ENCODE measurements around the gene CIT.

The CIT gene

GRCh38 chr12:119808441-119808840 lies 68.7 kb downstream of the CIT start:
- no peak for DNase-seq (ENCODE audit: low read depth in 3 of 3, low spot score in 1 of 3)

GRCh38 chr12:119807380-119807779 lies 69.7 kb downstream of the CIT start:
- DNase-seq (ENCODE audit: low read depth in 3 of 3, low spot score in 1 of 3) = no peak

- no peak for DNase-seq (ENCODE audit: low read depth in 3 of 3, low spot score in 1 of 3)
These were observed 73.0 kb downstream of the CIT start for GRCh38 chr12:119804011-119804641.

GRCh38 chr12:119803381-119803791 lies 73.7 kb downstream of the CIT start:
- DNase-seq (ENCODE audit: low read depth in 3 of 3, low spot score in 1 of 3) = no peak

- DNase-seq (ENCODE audit: low read depth in 3 of 3, low spot score in 1 of 3) = no peak
These were observed 74.6 kb downstream of the CIT start for GRCh38 chr12:119802472-119802871.

- DNase-seq (ENCODE audit: low read depth in 3 of 3, low spot score in 1 of 3) = no peak
These were observed 80.0 kb downstream of the CIT start for GRCh38 chr12:119797090-119797489.

- no peak for DNase-seq (ENCODE audit: low read depth in 3 of 3, low spot score in 1 of 3)
These were observed 80.8 kb downstream of the CIT start for GRCh38 chr12:119796292-119796691.

GRCh38 chr12:119791453-119791852 lies 85.7 kb downstream of the CIT start:
- no peak for DNase-seq (ENCODE audit: low read depth in 3 of 3, low spot score in 1 of 3)

- DNase-seq (ENCODE audit: low read depth in 3 of 3, low spot score in 1 of 3) = no peak
These were observed 88.3 kb downstream of the CIT start for GRCh38 chr12:119788786-119789185.

GRCh38 chr12:119786539-119786938 lies 90.6 kb downstream of the CIT start:
- DNase-seq (ENCODE audit: low read depth in 3 of 3, low spot score in 1 of 3) = no peak

- no peak for DNase-seq (ENCODE audit: low read depth in 3 of 3, low spot score in 1 of 3)
These were observed 92.4 kb downstream of the CIT start for GRCh38 chr12:119784673-119785072.

- DNase-seq (ENCODE audit: low read depth in 3 of 3, low spot score in 1 of 3) = no peak
These were observed 93.3 kb downstream of the CIT start for GRCh38 chr12:119783787-119784186.

GRCh38 chr12:119781804-119782203 lies 95.3 kb downstream of the CIT start:
- no peak for DNase-seq (ENCODE audit: low read depth in 3 of 3, low spot score in 1 of 3)

GRCh38 chr12:119780786-119781434 lies 96.2 kb downstream of the CIT start:
- DNase-seq (ENCODE audit: low read depth in 3 of 3, low spot score in 1 of 3) = no peak

- no peak for DNase-seq (ENCODE audit: low read depth in 3 of 3, low spot score in 1 of 3)
These were observed 101.7 kb downstream of the CIT start for GRCh38 chr12:119775246-119775895.

GRCh38 chr12:119772431-119772830 lies 104.7 kb downstream of the CIT start:
- DNase-seq (ENCODE audit: low read depth in 3 of 3, low spot score in 1 of 3) = no peak

GRCh38 chr12:119770146-119770545 lies 107.0 kb downstream of the CIT start:
- DNase-seq (ENCODE audit: low read depth in 3 of 3, low spot score in 1 of 3) = no peak

- DNase-seq (ENCODE audit: low read depth in 3 of 3, low spot score in 1 of 3) = no peak
These were observed 114.5 kb downstream of the CIT start for GRCh38 chr12:119762619-119763018.

- DNase-seq (ENCODE audit: low read depth in 3 of 3, low spot score in 1 of 3) = no peak
These were observed 118.4 kb downstream of the CIT start for GRCh38 chr12:119758722-119759121.

GRCh38 chr12:119758234-119758633 lies 118.9 kb downstream of the CIT start:
- DNase-seq (ENCODE audit: low read depth in 3 of 3, low spot score in 1 of 3) = no peak

- no peak for DNase-seq (ENCODE audit: low read depth in 3 of 3, low spot score in 1 of 3)
These were observed 125.2 kb downstream of the CIT start for GRCh38 chr12:119751961-119752360.

- DNase-seq (ENCODE audit: low read depth in 3 of 3, low spot score in 1 of 3) = no peak
These were observed 127.5 kb downstream of the CIT start for GRCh38 chr12:119749666-119750065.

GRCh38 chr12:119748497-119748896 lies 128.6 kb downstream of the CIT start:
- no peak for DNase-seq (ENCODE audit: low read depth in 3 of 3, low spot score in 1 of 3)
